Gastroesophageal sphincter (tissue), 3 donors: Measurements from ENCODE around the gene ARHGAP1.

Source experiments
- EP300 ChIP-seq: sonication (generic); formaldehyde crosslinking; IDR thresholded peaks from one replicate; pipeline ENCODE4 v1.6.1; 2017; ENCODE audit warnings: antibody characterized with exemption, mild to moderate bottlenecking
- POLR2A ChIP-seq, 2 donors: fragments of 450-650 bp; IDR thresholded peaks; one replicate each; pipeline ENCODE4 v1.6.1; 2017; ENCODE audit warnings: antibody characterized with exemption in 2 of 2, mild to moderate bottlenecking in 2 of 2, moderate library complexity in 1 of 2
- POLR2AphosphoS5 ChIP-seq: sonication (generic); formaldehyde crosslinking; IDR thresholded peaks from one replicate; pipeline ENCODE4 v1.6.1; 2017; ENCODE audit warnings: antibody characterized with exemption
- TF ChIP-seq, protein P1 (sequence below), 4 experiments: fragments of 200-600 bp in 2 of 4; fragments of 450-650 bp in 2 of 4; sonication (generic) in 1 of 4; IDR thresholded peaks; one replicate each; pipeline ENCODE4 v1.5.1; 2017 to 2019; ENCODE audit warnings: antibody characterized with exemption in 4 of 4, mild to moderate bottlenecking in 2 of 4, moderate library complexity in 2 of 4

DNA sequence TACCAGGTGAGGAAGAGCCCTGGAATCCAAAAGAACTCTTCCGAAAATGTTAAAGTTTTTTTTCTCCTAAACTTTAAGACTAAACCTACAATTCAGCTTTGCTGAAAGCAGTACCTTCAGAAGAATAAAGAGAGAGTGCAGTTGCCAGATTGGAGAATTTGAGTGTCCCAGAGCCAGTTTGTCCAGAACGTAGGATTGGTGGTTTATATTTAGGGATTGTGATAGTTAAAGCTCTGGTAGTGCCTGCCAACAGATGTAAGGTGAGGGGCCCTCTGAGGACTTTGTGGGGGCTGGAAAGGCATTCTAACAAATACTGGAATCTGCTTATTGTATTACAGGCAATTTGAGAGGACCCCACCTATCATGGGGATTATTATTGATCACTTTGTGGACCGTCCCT lies 43.2 kb downstream of the ARHGAP1 start:
- TF ChIP-seq POLR2AphosphoS5 (no peak), POLR2A (IDR thresholded peaks at IDR 0.05) (no peak), EP300 (no peak)
- TF ChIP-seq, protein P1, sequence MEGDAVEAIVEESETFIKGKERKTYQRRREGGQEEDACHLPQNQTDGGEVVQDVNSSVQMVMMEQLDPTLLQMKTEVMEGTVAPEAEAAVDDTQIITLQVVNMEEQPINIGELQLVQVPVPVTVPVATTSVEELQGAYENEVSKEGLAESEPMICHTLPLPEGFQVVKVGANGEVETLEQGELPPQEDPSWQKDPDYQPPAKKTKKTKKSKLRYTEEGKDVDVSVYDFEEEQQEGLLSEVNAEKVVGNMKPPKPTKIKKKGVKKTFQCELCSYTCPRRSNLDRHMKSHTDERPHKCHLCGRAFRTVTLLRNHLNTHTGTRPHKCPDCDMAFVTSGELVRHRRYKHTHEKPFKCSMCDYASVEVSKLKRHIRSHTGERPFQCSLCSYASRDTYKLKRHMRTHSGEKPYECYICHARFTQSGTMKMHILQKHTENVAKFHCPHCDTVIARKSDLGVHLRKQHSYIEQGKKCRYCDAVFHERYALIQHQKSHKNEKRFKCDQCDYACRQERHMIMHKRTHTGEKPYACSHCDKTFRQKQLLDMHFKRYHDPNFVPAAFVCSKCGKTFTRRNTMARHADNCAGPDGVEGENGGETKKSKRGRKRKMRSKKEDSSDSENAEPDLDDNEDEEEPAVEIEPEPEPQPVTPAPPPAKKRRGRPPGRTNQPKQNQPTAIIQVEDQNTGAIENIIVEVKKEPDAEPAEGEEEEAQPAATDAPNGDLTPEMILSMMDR (IDR thresholded peaks at IDR 0.05): no peak
